A549 (cell line): ENCODE measurements around the gene STARD13. TPM values are rescaled to one million over a fixed set of nuclear protein-coding genes. Genes with fewer than 3 reads are reported as not detected.

ENCODE experiments used
- ATAC-seq, 2 experiments: fragments of 200-7000 bp in 1 of 2; fragments of >200 bp in 1 of 2; cut with Nextera tagmentation in 1 of 2; cut with Tn5 transposase in 1 of 2; 3 replicates each; pipeline versions ENCODE4 v1.8.0 to v1.9.1; 2018 to 2020; ENCODE audit warnings: mild to moderate bottlenecking in 1 of 2, moderate library complexity in 1 of 2
- CTCF ChIA-PET: fragments of 300-600 bp; sonication (Branson Sonifier 250); formaldehyde crosslinking; extraction: SDS; loops from one replicate; lab custom pipeline; 2021; ENCODE audit warnings: antibody characterized with exemption, inconsistent platforms; lab: Yijun Ruan, JAX
- POLR2A ChIA-PET: fragments of 350-600 bp; formaldehyde crosslinking; extraction: SDS; loops from one replicate; lab custom pipeline; 2021; ENCODE audit warnings: antibody characterized with exemption, inconsistent platforms; lab: Yijun Ruan, JAX
- DNase-seq, 2 experiments: peaks; one replicate each; pipeline versions ENCODE4 v3.0.0 to v3.0.0-alpha.2; 2011 to 2016; ENCODE audit warnings: low read depth in 1 of 2, low spot score in 1 of 2
- FAIRE-seq: peaks from 2 replicates; lab custom pipeline; 2011; peaks lifted over from hg19 to GRCh38; lab: Jason Lieb, UNC
- H3K27ac ChIP-seq, 2 experiments: fragments of >200 bp; sonication (Bioruptor Twin); formaldehyde crosslinking; 3 replicates each; pipeline ENCODE4 v1.5.1; 2016 to 2017
- H3K4me1 ChIP-seq: fragments of >200 bp; sonication (Bioruptor Twin); formaldehyde crosslinking; 3 replicates; pipeline ENCODE4 v1.6.1; 2016
- H3K4me2 ChIP-seq: fragments of >200 bp; sonication (Bioruptor Twin); formaldehyde crosslinking; 3 replicates; pipeline ENCODE4 v1.6.1; 2016
- H3K4me3 ChIP-seq: fragments of >200 bp; sonication (Bioruptor Twin); formaldehyde crosslinking; 3 replicates; pipeline ENCODE4 v1.5.1; 2016
- H3K9me3 ChIP-seq: fragments of >200 bp; sonication (Bioruptor Twin); formaldehyde crosslinking; 3 replicates; pipeline ENCODE4 v1.6.1; 2016
- BHLHE40 ChIP-seq: IDR thresholded peaks from 2 replicates; pipeline ENCODE4 v1.6.1; 2012; ENCODE audit warnings: low read depth, low read length, inconsistent platforms
- CBX8 ChIP-seq: fragments of 200-600 bp; sonication (generic); IDR thresholded peaks from 2 replicates; pipeline ENCODE4 v1.6.1; 2016
- CHD4 ChIP-seq: fragments of 200-600 bp; sonication (generic); IDR thresholded peaks from 2 replicates; pipeline ENCODE4 v1.6.1; 2016; ENCODE audit warnings: antibody characterized with exemption, mild to moderate bottlenecking, borderline replicate concordance
- FOSL2 ChIP-seq, 2 experiments: fragments of 450-650 bp in 1 of 2; fragments of >200 bp in 1 of 2; sonication (Bioruptor Twin) in 1 of 2; formaldehyde crosslinking; IDR thresholded peaks; 2 replicates each; pipeline versions ENCODE4 v1.5.0 to v1.6.1; 2016 to 2020; ENCODE audit warnings: mild to moderate bottlenecking in 1 of 2, moderate library complexity in 1 of 2
- HDAC2 ChIP-seq: fragments of 200-600 bp; sonication (generic); IDR thresholded peaks from 2 replicates; pipeline ENCODE4 v1.6.1; 2016
- HOXA7 ChIP-seq: fragments of 250-450 bp; sonication (Bioruptor Pico); IDR thresholded peaks from 2 replicates; pipeline ENCODE4 v1.5.0; 2020; ENCODE audit warnings: mild to moderate bottlenecking, moderate library complexity
- HOXB13 ChIP-seq: fragments of 250-450 bp; sonication (Bioruptor Pico); IDR thresholded peaks from 2 replicates; pipeline ENCODE4 v1.5.0; 2020; ENCODE audit warnings: low read depth, mild to moderate bottlenecking, moderate library complexity
- HOXB5 ChIP-seq: fragments of 250-450 bp; sonication (Bioruptor Pico); IDR thresholded peaks from 2 replicates; pipeline ENCODE4 v1.5.0; 2020; ENCODE audit warnings: mild to moderate bottlenecking, moderate library complexity
- JUNB ChIP-seq: fragments of >200 bp; sonication (Bioruptor Twin); formaldehyde crosslinking; IDR thresholded peaks from 2 replicates; pipeline ENCODE4 v1.6.1; 2016
- KDM1A ChIP-seq: fragments of 200-600 bp; sonication (generic); IDR thresholded peaks from 2 replicates; pipeline ENCODE4 v1.6.1; 2016; ENCODE audit warnings: low read depth, mild to moderate bottlenecking
- MAFK ChIP-seq: fragments of 450-650 bp; IDR thresholded peaks from 2 replicates; pipeline ENCODE4 v1.6.1; 2014; ENCODE audit not compliant: partially characterized antibody
- NFE2L2 ChIP-seq: fragments of 150-350 bp; conservative IDR thresholded peaks from 2 replicates; pipeline ENCODE4 v1.6.1; 2014; ENCODE audit warnings: low read length
- POLR2AphosphoS2 ChIP-seq: conservative IDR thresholded peaks from 2 replicates; pipeline ENCODE4 v1.6.1; 2012; ENCODE audit warnings: low read length, improper control_type of control experiment, inconsistent platforms
- RARB ChIP-seq: fragments of 250-450 bp; sonication (Bioruptor Pico); IDR thresholded peaks from 2 replicates; pipeline ENCODE4 v1.8.0; 2021; ENCODE audit warnings: mild to moderate bottlenecking, moderate library complexity
- SMC3 ChIP-seq: fragments of >200 bp; sonication (Bioruptor Twin); formaldehyde crosslinking; IDR thresholded peaks from 3 replicates; pipeline ENCODE4 v1.6.1; 2018; ENCODE audit warnings: inconsistent platforms
- TFCP2L1 ChIP-seq: fragments of 250-450 bp; sonication (Bioruptor Pico); IDR thresholded peaks from 2 replicates; pipeline ENCODE4 v1.5.0; 2021; ENCODE audit warnings: mild to moderate bottlenecking
- ZFP36 ChIP-seq: fragments of 450-650 bp; IDR thresholded peaks from 2 replicates; pipeline ENCODE4 v1.6.1; 2014; ENCODE audit warnings: borderline replicate concordance; ENCODE audit not compliant: partially characterized antibody
- WGBS: methylation state at CpG from one replicate; pipeline ENCODE4 v1.1.6; 2017; ENCODE audit errors: missing lambda C conversion rate; 5-methylcytosine and 5-hydroxymethylcytosine counted together
- polyA plus RNA-seq, 4 experiments: library from polyadenylated mRNA; depleted of rRNA in 3 of 4; stranded (reverse); fragments of >200 nt; fragmentation: RNase III in 1 of 4; extraction: RNeasy Plus Mini Kit Qiagen cat#74134 plus additional on column Dnase treatment in 1 of 4; gene quantifications; 2 replicates in 3 of 4; 3 replicates in 1 of 4; pipeline ENCODE4 v1.2.3, GENCODE V29; 2011 to 2017
- TF ChIP-seq, protein P1 (sequence below): IDR thresholded peaks from 2 replicates; pipeline ENCODE4 v1.6.1; 2012; ENCODE audit warnings: low read depth, borderline replicate concordance
- TF ChIP-seq, protein P2 (sequence below): IDR thresholded peaks from 2 replicates; pipeline ENCODE4 v1.6.1; 2012
- TF ChIP-seq, protein P3 (sequence below): fragments of >200 bp; sonication (Bioruptor Twin); formaldehyde crosslinking; IDR thresholded peaks from 2 replicates; pipeline ENCODE4 v1.6.1; 2016
- TF ChIP-seq, protein P4 (sequence below): fragments of 450-650 bp; IDR thresholded peaks from 2 replicates; pipeline ENCODE4 v1.6.1; 2014; ENCODE audit warnings: antibody characterized with exemption
- TF ChIP-seq, protein P5 (sequence below): IDR thresholded peaks from 2 replicates; pipeline ENCODE4 v1.6.1; 2012

The STARD13 gene
- polyA plus RNA-seq, 2 of the 4 experiments (the other 2 are of a cell fraction) = 2.4 to 2.8 TPM

DNA sequence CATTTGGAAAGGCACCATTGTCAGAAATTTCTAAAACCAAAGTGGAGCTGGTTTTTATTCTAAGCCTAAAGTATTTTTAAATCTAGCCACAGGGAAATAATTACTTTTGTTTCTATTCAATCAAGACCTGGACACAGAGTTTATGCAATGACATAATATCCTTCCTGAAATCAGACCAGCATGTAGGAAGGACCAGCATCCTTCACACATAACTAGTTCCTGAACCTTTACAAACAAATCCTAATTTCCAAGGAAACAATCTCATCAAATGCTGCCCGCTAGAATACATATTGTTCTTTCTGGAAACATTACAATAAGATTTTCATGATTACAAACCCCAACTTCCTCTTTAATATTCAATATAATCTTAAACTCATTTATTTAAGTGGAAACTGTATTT is 1.5 kb downstream of the STARD13 start:
- CTCF ChIA-PET = interaction anchor here (2.0 kb wide), 1 partner anchor 56 kb away, joined by 8 read pairs; no protein-coding TSS in a partner anchor
- TF ChIP-seq, protein P1, sequence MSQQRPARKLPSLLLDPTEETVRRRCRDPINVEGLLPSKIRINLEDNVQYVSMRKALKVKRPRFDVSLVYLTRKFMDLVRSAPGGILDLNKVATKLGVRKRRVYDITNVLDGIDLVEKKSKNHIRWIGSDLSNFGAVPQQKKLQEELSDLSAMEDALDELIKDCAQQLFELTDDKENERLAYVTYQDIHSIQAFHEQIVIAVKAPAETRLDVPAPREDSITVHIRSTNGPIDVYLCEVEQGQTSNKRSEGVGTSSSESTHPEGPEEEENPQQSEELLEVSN = no peak
- TF ChIP-seq ZFP36 (no peak), NFE2L2 (no peak), HOXB5 (CRISPR knock-in tag) (no peak), TFCP2L1 (CRISPR knock-in tag) (no peak), CBX8 (no peak), MAFK (no peak), JUNB (no peak), HOXA7 (CRISPR knock-in tag) (no peak), SMC3 (no peak), RARB (no peak), CHD4 (no peak), FOSL2 (IDR thresholded peaks at IDR 0.05) (no peak), FOSL2 (CRISPR knock-in tag; IDR thresholded peaks at IDR 0.05) (no peak), KDM1A (no peak), BHLHE40 (no peak), POLR2AphosphoS2 (no peak)
- TF ChIP-seq, protein P2, sequence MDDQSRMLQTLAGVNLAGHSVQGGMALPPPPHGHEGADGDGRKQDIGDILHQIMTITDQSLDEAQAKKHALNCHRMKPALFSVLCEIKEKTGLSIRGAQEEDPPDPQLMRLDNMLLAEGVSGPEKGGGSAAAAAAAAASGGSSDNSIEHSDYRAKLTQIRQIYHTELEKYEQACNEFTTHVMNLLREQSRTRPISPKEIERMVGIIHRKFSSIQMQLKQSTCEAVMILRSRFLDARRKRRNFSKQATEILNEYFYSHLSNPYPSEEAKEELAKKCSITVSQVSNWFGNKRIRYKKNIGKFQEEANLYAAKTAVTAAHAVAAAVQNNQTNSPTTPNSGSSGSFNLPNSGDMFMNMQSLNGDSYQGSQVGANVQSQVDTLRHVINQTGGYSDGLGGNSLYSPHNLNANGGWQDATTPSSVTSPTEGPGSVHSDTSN = no peak
- TF ChIP-seq, protein P3, sequence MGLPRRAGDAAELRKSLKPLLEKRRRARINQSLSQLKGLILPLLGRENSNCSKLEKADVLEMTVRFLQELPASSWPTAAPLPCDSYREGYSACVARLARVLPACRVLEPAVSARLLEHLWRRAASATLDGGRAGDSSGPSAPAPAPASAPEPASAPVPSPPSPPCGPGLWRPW = no peak
- TF ChIP-seq, protein P4, sequence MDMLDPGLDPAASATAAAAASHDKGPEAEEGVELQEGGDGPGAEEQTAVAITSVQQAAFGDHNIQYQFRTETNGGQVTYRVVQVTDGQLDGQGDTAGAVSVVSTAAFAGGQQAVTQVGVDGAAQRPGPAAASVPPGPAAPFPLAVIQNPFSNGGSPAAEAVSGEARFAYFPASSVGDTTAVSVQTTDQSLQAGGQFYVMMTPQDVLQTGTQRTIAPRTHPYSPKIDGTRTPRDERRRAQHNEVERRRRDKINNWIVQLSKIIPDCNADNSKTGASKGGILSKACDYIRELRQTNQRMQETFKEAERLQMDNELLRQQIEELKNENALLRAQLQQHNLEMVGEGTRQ = no peak
- TF ChIP-seq, protein P5, sequence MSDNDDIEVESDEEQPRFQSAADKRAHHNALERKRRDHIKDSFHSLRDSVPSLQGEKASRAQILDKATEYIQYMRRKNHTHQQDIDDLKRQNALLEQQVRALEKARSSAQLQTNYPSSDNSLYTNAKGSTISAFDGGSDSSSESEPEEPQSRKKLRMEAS = no peak
- peak overlapping the region; percentile 51; the same call in 2 of the 3 replicates for H3K4me3 ChIP-seq
- peaks cover 40% of the 10 kb centered on the region for H3K4me1 ChIP-seq
- no peak for ATAC-seq
- peak overlapping the region; percentile 67 to 82; a peak in 5 of 6 replicates for H3K27ac ChIP-seq
- peak overlapping the region; percentile 73 for H3K4me2 ChIP-seq
- no peak for DNase-seq
- WGBS = 33% methylated on average over 1 of the region's 1 CpG
- H3K9me3 ChIP-seq = no peaks in the 10 kb centered on the region
- FAIRE-seq = no peak
- POLR2A ChIA-PET = interaction anchor here (1.1 kb wide), 1 partner anchor 23 kb away, joined by 3 read pairs; no protein-coding TSS in a partner anchor

DNA sequence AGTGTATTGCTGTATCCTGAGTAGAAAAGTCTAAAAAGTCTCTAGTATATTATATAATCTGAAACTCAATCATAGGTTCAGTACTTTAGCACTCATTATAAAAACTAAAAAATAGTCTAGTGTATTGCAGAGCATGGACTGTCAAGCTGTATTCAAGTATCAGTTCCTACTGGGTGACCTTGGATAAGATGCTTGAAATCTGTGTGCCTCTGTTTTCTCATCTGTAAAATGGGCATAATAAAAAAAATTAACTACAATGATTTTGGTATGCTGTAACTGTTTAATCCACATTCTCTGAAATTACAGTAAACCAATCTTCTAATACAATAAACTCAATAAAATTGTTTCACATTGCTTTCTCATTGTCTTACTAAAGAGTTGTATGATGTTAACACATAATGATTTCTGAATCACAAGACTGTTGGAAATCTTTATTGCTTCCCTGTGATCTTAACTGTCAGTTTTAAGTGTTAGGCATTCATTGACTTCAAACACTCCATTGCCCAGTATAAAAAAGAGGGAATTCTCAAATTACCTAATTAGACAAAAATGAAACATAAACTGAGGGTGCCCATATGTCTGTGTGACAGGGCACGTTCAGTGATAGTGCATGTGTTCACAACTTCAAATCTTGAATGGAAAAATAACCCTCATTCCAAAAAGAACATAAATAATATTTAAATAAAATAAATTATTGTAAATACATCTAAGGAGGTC is 2.2 kb downstream of the STARD13 start:
- ATAC-seq = no peak
- peak overlapping the region; percentile 73 for H3K4me2 ChIP-seq
- peak overlapping the region; percentile 51; the same call in 1 of the 3 replicates for H3K4me3 ChIP-seq
- H3K9me3 ChIP-seq = no peaks in the 10 kb centered on the region
- 0 out of 2 replicates have a peak, but pooled peaks have one; percentile 54 for TF ChIP-seq CHD4
- TF ChIP-seq KDM1A = 0 out of 2 replicates have a peak, but pooled peaks have one; percentile 66
- TF ChIP-seq HDAC2 = peak; percentile 90
- no peak for TF ChIP-seq HOXB13 (CRISPR knock-in tag)
- ChIA-PET POLR2A (no interaction called here), CTCF (interaction anchor here (1.0 to 2.0 kb wide), 2 partner anchors 25 to 55 kb away, joined by 3 to 8 read pairs; no protein-coding TSS in a partner anchor)
- no peak for DNase-seq
- H3K27ac ChIP-seq = peak overlapping the region; percentile 71 to 89; a peak in 5 of 6 replicates
- FAIRE-seq = no peak
- WGBS = 42% methylated on average over 1 of the region's 1 CpG
- H3K4me1 ChIP-seq = peaks cover 47% of the 10 kb centered on the region
